Activated gamma-delta T cell treated with anti-CD3 and anti-CD28 coated beads, Interleukin-2, amount 50 U/mL, for 16 hours (primary cell): ENCODE results near the gene E2F2.
"Not testable (repeated sequence)": the region's sequence is repeated elsewhere in the genome, so short reads cannot be mapped to it uniquely, and the experiment has no call there.

Experiments
- DNase-seq: peaks from one replicate; pipeline ENCODE4 v3.0.0-alpha.2; 2020; ENCODE audit warnings: low read depth

The E2F2 gene

GRCh38 chr1:23522244-23522982, 8.6 kb downstream of the E2F2 start:
- no peak for DNase-seq

GRCh38 chr1:23521588-23521987, 9.4 kb downstream of the E2F2 start:
- no peak for DNase-seq

GRCh38 chr1:23517581-23517980, 13.5 kb downstream of the E2F2 start:
- DNase-seq, result no peak

- no peak for DNase-seq
Observed at GRCh38 chr1:23515905-23516304, 15.1 kb downstream of the E2F2 start.

- no peak for DNase-seq
Observed at GRCh38 chr1:23514111-23514679, 16.8 kb downstream of the E2F2 start.

- DNase-seq, result no peak
Observed at GRCh38 chr1:23509896-23510295, 21.1 kb downstream of the E2F2 start.

- DNase-seq, result no peak
Observed at GRCh38 chr1:23506376-23507107, 24.5 kb downstream of the E2F2 start.

- DNase-seq, result no peak
Observed at GRCh38 chr1:23505851-23506250, 25.2 kb downstream of the E2F2 start.

GRCh38 chr1:23504156-23504555, 26.9 kb downstream of the E2F2 start:
- DNase-seq, result not testable (repeated sequence)

- DNase-seq, result no peak
Observed at GRCh38 chr1:23502951-23503350, 28.1 kb downstream of the E2F2 start.

- DNase-seq, result no peak
Observed at GRCh38 chr1:23500466-23500865, 30.6 kb downstream of the E2F2 start.

GRCh38 chr1:23497777-23498439, 33.1 kb downstream of the E2F2 start:
- DNase-seq, result no peak

GRCh38 chr1:23496490-23497181, 34.4 kb downstream of the E2F2 start:
- DNase-seq, result no peak

- DNase-seq, result not testable (repeated sequence)
Observed at GRCh38 chr1:23494836-23495235, 36.2 kb downstream of the E2F2 start.

GRCh38 chr1:23492776-23493175, 38.3 kb downstream of the E2F2 start:
- not testable (repeated sequence) for DNase-seq

- no peak for DNase-seq
Observed at GRCh38 chr1:23492132-23492720, 38.8 kb downstream of the E2F2 start.

GRCh38 chr1:23489842-23490241, 41.2 kb downstream of the E2F2 start:
- no peak for DNase-seq

- DNase-seq, result no peak
Observed at GRCh38 chr1:23485002-23485332, 46.1 kb downstream of the E2F2 start.

- DNase-seq, result peak; percentile 82
Observed at GRCh38 chr1:23484253-23485001, 46.6 kb downstream of the E2F2 start.

GRCh38 chr1:23483321-23484252, 47.4 kb downstream of the E2F2 start, which contains the start of gene ASAP3:
ASAP3 (minus strand) TSS chr1:23484179; CDS start chr1:23484133, 46 bp downstream.
- DNase-seq, result peak; percentile 2
